Common myeloid progenitor, CD34-positive (primary cell): ENCODE results near the gene GPC5.

ENCODE experiments used
- CTCF ChIA-PET: fragments of 350-600 bp; sonication (Branson Sonifier 250); formaldehyde crosslinking; loops from one replicate; lab custom pipeline; 2021; ENCODE audit warnings: antibody characterized with exemption; lab: Charles Lee
- POLR2A ChIA-PET: fragments of 350-600 bp; sonication (Branson Sonifier 250); formaldehyde crosslinking; loops from one replicate; lab custom pipeline; 2021; ENCODE audit warnings: antibody characterized with exemption; lab: Charles Lee
- DNase-seq, 3 donors: peaks; one replicate each; pipeline versions ENCODE4 v3.0.0 to v3.0.0-alpha.2; 2013
- H3K27ac ChIP-seq, 2 experiments: 1 replicate in 1 of 2; 2 replicates in 1 of 2; pipeline ENCODE4 v1.7.0; 2013; ENCODE audit warnings: inconsistent platforms in 2 of 2, low read length in 2 of 2, mild to moderate bottlenecking in 2 of 2, low read depth in 1 of 2, moderate library complexity in 1 of 2; ENCODE audit not compliant: severe bottlenecking in 2 of 2, insufficient read depth in 1 of 2, poor library complexity in 1 of 2
- H3K27me3 ChIP-seq, 5 experiments: replicated peaks in 2 of 5; 1 replicate in 3 of 5; 2 replicates in 2 of 5; pipeline versions ENCODE4 v1.6.1 to v1.7.0; 2013; ENCODE audit warnings: low read length in 4 of 5, mild to moderate bottlenecking in 2 of 5, moderate library complexity in 2 of 5, inconsistent platforms in 1 of 5; ENCODE audit not compliant: insufficient read depth in 5 of 5, control insufficient read depth in 4 of 5
- H3K36me3 ChIP-seq, 4 experiments: 1 replicate in 2 of 4; 2 replicates in 2 of 4; pipeline versions ENCODE4 v1.6.1 to v1.7.0; 2013; ENCODE audit warnings: low read length in 3 of 4, control low read depth in 1 of 4, mild to moderate bottlenecking in 1 of 4; ENCODE audit not compliant: control insufficient read depth in 4 of 4, insufficient read depth in 4 of 4
- H3K4me1 ChIP-seq, 4 experiments: 1 replicate in 3 of 4; 2 replicates in 1 of 4; pipeline versions ENCODE4 v1.6.1 to v1.7.1; 2013; ENCODE audit warnings: low read length in 3 of 4, mild to moderate bottlenecking in 3 of 4, control low read depth in 1 of 4, inconsistent platforms in 1 of 4, moderate library complexity in 1 of 4; ENCODE audit not compliant: control insufficient read depth in 4 of 4, insufficient read depth in 4 of 4; ENCODE audit errors: control extremely low read depth in 1 of 4
- H3K4me3 ChIP-seq, 7 experiments: 1 replicate in 4 of 7; 2 replicates in 3 of 7; pipeline versions ENCODE4 v1.5.1 to v1.7.0; 2013; ENCODE audit warnings: mild to moderate bottlenecking in 7 of 7, low read length in 6 of 7, moderate library complexity in 6 of 7, inconsistent platforms in 2 of 7, low read depth in 2 of 7, control low read depth in 1 of 7; ENCODE audit not compliant: insufficient read depth in 4 of 7, control insufficient read depth in 1 of 7; ENCODE audit errors: extremely low read depth in 1 of 7
- H3K9me3 ChIP-seq, 5 experiments: 1 replicate in 4 of 5; 2 replicates in 1 of 5; pipeline versions ENCODE4 v1.6.1 to v1.7.1; 2013; ENCODE audit warnings: low read length in 4 of 5, mild to moderate bottlenecking in 2 of 5, inconsistent platforms in 1 of 5, low read depth in 1 of 5, moderate library complexity in 1 of 5; ENCODE audit not compliant: control insufficient read depth in 4 of 5, insufficient read depth in 2 of 5; ENCODE audit errors: control extremely low read depth in 1 of 5
- WGBS: methylation state at CpG from one replicate; pipeline ENCODE4 v1.1.5; 2013; ENCODE audit not compliant: insufficient coverage; 5-methylcytosine and 5-hydroxymethylcytosine counted together

The GPC5 gene

DNA sequence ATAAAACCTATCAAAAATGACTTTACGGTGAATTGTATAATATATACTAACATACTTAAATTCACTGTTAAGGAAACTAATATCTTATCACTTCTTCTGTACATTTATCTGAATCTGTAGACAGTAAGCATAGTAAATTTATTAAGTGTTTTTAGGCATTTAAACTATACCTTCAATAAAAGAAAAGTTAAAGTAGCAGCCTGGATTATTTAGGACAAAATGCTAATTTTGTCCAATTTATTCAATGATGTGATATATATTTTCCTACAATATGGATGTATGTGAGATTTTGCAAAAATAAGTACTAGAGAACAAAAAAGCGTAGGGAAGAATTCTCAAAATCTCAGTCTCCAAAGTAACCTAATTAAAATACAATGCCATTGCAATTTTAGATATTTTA lies 299.9 kb downstream of the GPC5 start:
- Histone ChIP-seq H3K4me3 (no peak overlapping the region), H3K4me1 (peaks cover 0 to 2% (median 0%) of the 10 kb centered on the region in 4 experiments), H3K36me3 (peaks cover 0 to 1% (median 0%) of the 10 kb centered on the region in 4 experiments), H3K27ac (no peak overlapping the region), H3K27me3 (no peaks in the 10 kb centered on the region), H3K9me3 (peaks cover 0 to 1% (median 0%) of the 10 kb centered on the region in 5 experiments)
- no peak for DNase-seq
- POLR2A ChIA-PET = no interaction called here
- CTCF ChIA-PET = no interaction called here
- WGBS = no CpG with 5 or more reads among the region's 2 CpGs

DNA sequence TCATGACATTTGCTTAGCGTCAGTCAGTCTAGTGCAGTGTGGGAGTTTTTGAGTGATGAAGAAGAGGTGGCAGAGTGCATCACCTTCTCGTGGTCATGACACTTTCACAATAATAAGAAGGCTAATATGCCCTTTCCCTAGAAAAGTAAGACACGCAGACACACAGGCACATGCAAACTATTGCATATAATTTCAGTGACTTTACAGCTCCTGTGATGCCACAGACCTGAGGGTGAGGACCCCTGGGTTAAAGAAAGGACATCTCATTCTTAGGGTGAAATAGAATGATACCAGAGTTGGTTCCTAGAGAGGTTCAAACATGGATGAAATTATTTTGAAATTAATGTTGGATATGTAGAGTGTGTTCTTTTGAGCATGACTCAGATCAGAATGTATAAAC lies 300.3 kb downstream of the GPC5 start:
- no peak overlapping the region for H3K27ac ChIP-seq
- no peaks in the 10 kb centered on the region for H3K36me3 ChIP-seq
- ChIA-PET CTCF (no interaction called here), POLR2A (no interaction called here)
- H3K4me3 ChIP-seq = no peak overlapping the region
- H3K4me1 ChIP-seq = peaks cover 0 to 2% (median 0%) of the 10 kb centered on the region in 4 experiments
- H3K9me3 ChIP-seq = peaks cover 0 to 1% (median 0%) of the 10 kb centered on the region in 5 experiments
- 100% methylated on average over 1 of the region's 3 CpGs for WGBS
- DNase-seq = no peak
- H3K27me3 ChIP-seq = no peaks in the 10 kb centered on the region

DNA sequence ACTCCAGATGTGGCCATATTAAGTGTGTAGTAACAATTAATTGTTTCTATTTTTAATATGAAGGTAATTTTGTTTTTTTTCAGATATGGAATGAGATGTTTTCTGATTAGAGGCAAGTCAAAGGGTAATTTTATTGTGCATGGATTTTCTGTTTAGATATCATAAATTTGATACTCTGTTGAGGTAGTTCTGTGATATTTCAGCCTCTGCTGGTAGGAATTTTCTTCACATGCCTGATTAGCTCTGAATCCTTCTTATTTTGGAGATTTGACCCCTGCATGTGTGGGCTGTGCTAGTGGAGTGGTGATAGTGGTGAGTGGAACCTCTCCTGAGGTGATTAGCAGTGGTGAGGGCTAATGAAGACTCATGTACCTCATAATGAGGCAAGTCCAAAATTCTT lies 301.4 kb downstream of the GPC5 start:
- ChIA-PET CTCF (no interaction called here), POLR2A (no interaction called here)
- Histone ChIP-seq H3K4me3 (no peak overlapping the region), H3K36me3 (no peaks in the 10 kb centered on the region), H3K27me3 (no peaks in the 10 kb centered on the region), H3K27ac (no peak overlapping the region), H3K4me1 (peaks cover 0 to 2% (median 0%) of the 10 kb centered on the region in 4 experiments), H3K9me3 (peaks cover 0 to 1% (median 0%) of the 10 kb centered on the region in 5 experiments)
- DNase-seq = no peak

DNA sequence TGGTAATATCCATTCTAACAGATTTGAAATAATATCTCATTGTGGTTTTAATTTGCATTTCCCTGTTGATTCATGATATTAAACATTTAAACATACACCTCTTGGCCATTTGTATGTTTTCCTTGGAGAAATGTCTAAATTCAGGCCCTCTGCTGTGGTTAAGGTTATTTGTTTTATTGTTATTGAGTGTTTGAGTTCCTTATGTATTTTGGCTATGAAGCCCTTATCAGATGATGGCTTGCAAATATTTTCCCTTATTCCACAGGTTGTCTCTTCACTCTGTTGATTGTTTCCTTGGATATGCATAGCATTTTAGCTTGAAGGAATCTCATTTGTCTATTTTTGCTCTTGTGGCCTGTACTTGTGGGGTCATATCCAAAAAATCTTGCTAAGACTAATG lies 303.6 kb downstream of the GPC5 start:
- DNase-seq = no peak
- Histone ChIP-seq H3K27me3 (no peaks in the 10 kb centered on the region), H3K27ac (no peak overlapping the region), H3K9me3 (peaks cover 0 to 1% (median 0%) of the 10 kb centered on the region in 5 experiments), H3K4me1 (no peaks in the 10 kb centered on the region), H3K4me3 (no peak overlapping the region), H3K36me3 (no peaks in the 10 kb centered on the region)
- POLR2A ChIA-PET = no interaction called here
- CTCF ChIA-PET = no interaction called here

DNA sequence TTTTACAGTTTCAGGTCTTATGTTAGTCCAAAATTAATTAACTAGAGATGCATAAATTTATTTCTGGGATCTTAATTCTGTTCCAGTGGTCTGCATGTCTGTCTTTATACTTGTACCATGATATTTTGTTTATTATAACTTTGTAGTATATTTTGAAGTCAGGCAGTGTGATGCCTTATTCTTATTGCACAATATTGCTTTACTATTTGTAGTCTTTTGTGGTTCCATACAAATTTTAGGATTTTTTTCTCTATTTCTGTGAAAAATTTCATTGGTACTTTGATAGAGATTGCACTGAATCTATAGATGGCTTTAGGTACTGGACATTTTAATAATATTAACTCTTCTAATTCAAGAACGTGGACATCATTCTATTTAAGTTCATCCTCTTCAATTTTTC lies 304.0 kb downstream of the GPC5 start:
- Histone ChIP-seq H3K36me3 (no peaks in the 10 kb centered on the region), H3K27me3 (no peaks in the 10 kb centered on the region), H3K4me3 (no peak overlapping the region), H3K4me1 (no peaks in the 10 kb centered on the region), H3K9me3 (peaks cover 0 to 1% (median 0%) of the 10 kb centered on the region in 5 experiments), H3K27ac (no peak overlapping the region)
- DNase-seq = no peak
- no CpG with 5 or more reads among the region's 1 CpG for WGBS
- POLR2A ChIA-PET = no interaction called here
- CTCF ChIA-PET = no interaction called here

DNA sequence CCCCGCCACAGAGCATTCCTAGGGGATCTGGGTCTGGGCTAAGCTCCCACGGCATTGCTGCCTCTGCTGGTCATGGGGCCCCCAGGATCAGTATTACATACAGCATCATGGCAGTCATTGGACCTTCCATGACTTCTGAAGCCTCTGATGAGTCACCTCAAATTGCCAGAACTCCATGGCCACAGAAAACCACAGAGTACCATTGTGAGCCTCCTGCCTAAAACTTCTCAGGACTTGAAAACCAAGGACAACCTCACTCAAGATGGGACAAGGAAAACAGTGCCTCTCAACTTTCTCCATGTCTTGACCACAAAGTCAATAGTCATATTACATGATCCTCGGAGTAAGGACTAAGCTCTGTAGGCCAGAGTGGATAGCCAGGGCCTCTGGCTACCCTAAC lies 306.0 kb downstream of the GPC5 start:
- ChIA-PET POLR2A (no interaction called here), CTCF (no interaction called here)
- Histone ChIP-seq H3K4me3 (no peak overlapping the region), H3K9me3 (peaks cover 0 to 1% (median 0%) of the 10 kb centered on the region in 5 experiments), H3K27ac (no peak overlapping the region), H3K4me1 (no peaks in the 10 kb centered on the region), H3K36me3 (no peaks in the 10 kb centered on the region), H3K27me3 (no peaks in the 10 kb centered on the region)
- WGBS = 90% methylated on average over 2 of the region's 3 CpGs
- DNase-seq = no peak

DNA sequence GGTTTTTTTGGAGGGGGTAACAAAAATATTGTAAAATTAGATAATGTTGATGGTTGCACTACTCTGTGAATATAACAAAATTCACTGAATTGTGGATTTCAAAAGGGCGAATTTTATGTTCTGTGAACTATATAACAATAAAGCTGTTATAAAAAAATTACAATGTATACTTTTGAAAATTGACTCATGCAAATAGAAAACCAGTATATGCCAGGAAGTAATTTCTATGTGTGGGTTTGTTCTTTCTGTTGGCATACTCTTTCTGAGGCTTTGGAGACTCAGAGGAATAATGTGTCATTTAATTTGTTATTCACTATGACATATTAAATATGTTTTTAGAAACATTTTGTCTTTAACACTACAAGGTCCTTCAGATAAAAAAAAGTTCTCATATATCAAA lies 310.1 kb downstream of the GPC5 start:
- no CpG with 5 or more reads among the region's 1 CpG for WGBS
- H3K4me1 ChIP-seq = no peaks in the 10 kb centered on the region
- CTCF ChIA-PET = no interaction called here
- H3K27me3 ChIP-seq = no peaks in the 10 kb centered on the region
- H3K4me3 ChIP-seq = no peak overlapping the region
- H3K36me3 ChIP-seq = no peaks in the 10 kb centered on the region
- H3K9me3 ChIP-seq = peaks cover 0 to 4% (median 0%) of the 10 kb centered on the region in 5 experiments
- H3K27ac ChIP-seq = no peak overlapping the region
- DNase-seq = no peak
- POLR2A ChIA-PET = no interaction called here
